Gastrocnemius medialis (tissue), 4 donors: Measurements from ENCODE around the gene RNPS1.

ENCODE experiments used
- POLR2A ChIP-seq, 2 donors: fragments of 450-650 bp; IDR thresholded peaks; one replicate each; pipeline ENCODE4 v1.6.1; 2017; ENCODE audit warnings: antibody characterized with exemption in 2 of 2, mild to moderate bottlenecking in 2 of 2, moderate library complexity in 2 of 2
- TF ChIP-seq, protein P1 (sequence below), 5 experiments: fragments of 450-650 bp in 3 of 5; fragments of 200-600 bp in 2 of 5; sonication (generic) in 2 of 5; IDR thresholded peaks in 4 of 5; conservative IDR thresholded peaks in 1 of 5; 1 replicate in 4 of 5; 2 replicates in 1 of 5; pipeline ENCODE4 v1.5.1; 2016 to 2019; ENCODE audit warnings: antibody characterized with exemption in 5 of 5, mild to moderate bottlenecking in 3 of 5, moderate library complexity in 3 of 5

DNA sequence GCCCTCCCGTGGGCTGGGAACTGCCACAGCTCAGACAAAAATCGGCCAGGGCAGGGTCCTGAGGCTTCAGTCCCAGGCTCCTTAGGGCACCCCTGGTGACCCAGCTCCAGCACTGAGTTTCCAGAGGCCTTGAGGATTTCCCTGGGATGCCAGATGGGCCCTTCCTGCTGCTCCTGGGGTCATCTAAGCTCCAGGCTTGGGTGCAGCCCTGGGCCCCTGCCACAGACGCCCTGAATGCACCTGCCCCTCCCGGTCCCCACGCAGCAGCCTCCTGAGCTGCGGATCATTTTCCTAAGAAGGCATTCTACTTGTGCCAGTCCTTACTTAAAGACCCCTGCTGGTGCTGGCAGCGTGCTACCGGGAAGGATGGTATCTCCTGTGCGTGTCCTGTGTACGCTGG, 6.0 kb upstream of the RNPS1 start:
- TF ChIP-seq, protein P1, sequence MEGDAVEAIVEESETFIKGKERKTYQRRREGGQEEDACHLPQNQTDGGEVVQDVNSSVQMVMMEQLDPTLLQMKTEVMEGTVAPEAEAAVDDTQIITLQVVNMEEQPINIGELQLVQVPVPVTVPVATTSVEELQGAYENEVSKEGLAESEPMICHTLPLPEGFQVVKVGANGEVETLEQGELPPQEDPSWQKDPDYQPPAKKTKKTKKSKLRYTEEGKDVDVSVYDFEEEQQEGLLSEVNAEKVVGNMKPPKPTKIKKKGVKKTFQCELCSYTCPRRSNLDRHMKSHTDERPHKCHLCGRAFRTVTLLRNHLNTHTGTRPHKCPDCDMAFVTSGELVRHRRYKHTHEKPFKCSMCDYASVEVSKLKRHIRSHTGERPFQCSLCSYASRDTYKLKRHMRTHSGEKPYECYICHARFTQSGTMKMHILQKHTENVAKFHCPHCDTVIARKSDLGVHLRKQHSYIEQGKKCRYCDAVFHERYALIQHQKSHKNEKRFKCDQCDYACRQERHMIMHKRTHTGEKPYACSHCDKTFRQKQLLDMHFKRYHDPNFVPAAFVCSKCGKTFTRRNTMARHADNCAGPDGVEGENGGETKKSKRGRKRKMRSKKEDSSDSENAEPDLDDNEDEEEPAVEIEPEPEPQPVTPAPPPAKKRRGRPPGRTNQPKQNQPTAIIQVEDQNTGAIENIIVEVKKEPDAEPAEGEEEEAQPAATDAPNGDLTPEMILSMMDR (IDR thresholded peaks at IDR 0.05 in 4 of 5, conservative IDR thresholded peaks at IDR 0.05 in 1 of 5), result no peak
- TF ChIP-seq POLR2A (IDR thresholded peaks at IDR 0.05), result no peak
